Right lobe of liver (tissue), 6 donors: ENCODE data around the gene PTPRN2. TPM values are rescaled to one million over a fixed set of nuclear protein-coding genes. Genes with fewer than 3 reads are reported as not detected.

Experiments used
- ATAC-seq, 4 donors: fragments of 200-7000 bp; cut with Tn5 transposase; one replicate each; pipeline ENCODE4 v1.9.1; 2020; ENCODE audit warnings: mild to moderate bottlenecking in 4 of 4, moderate library complexity in 4 of 4
- DNase-seq, 3 donors: peaks; one replicate each; pipeline ENCODE4 v3.0.0-alpha.2; 2020
- H3K27ac ChIP-seq, 3 donors: fragments of 200-600 bp; one replicate each; pipeline ENCODE4 v1.8.0; 2022
- H3K27me3 ChIP-seq, 2 donors: fragments of 200-600 bp; one replicate each; pipeline ENCODE4 v1.8.0; 2022
- H3K36me3 ChIP-seq, 4 donors: fragments of 200-600 bp; sonication (generic) in 1 of 4; one replicate each; pipeline versions ENCODE4 v1.5.1 to v1.8.0; 2017 to 2022; ENCODE audit warnings: control low read depth in 1 of 4
- H3K4me1 ChIP-seq, 4 donors: fragments of 200-600 bp; sonication (generic) in 1 of 4; one replicate each; pipeline versions ENCODE4 v1.5.1 to v1.8.0; 2017 to 2022; ENCODE audit warnings: control low read depth in 1 of 4
- H3K4me3 ChIP-seq, 3 donors: fragments of 200-600 bp; one replicate each; pipeline ENCODE4 v1.8.0; 2022
- H3K9me3 ChIP-seq, 4 donors: fragments of 200-600 bp; sonication (generic) in 1 of 4; one replicate each; pipeline versions ENCODE4 v1.5.1 to v1.8.0; 2017 to 2022; ENCODE audit warnings: control low read depth in 1 of 4
- CTCF ChIP-seq, 4 donors: fragments of 200-600 bp in 3 of 4; fragments of 450-650 bp in 1 of 4; IDR thresholded peaks; one replicate each; pipeline versions ENCODE4 v1.5.1 to v1.8.0; 2016 to 2022; ENCODE audit warnings: antibody characterized with exemption in 4 of 4, mild to moderate bottlenecking in 2 of 4
- POLR2A ChIP-seq: fragments of 450-650 bp; IDR thresholded peaks from one replicate; pipeline ENCODE4 v1.6.1; 2017; ENCODE audit warnings: antibody characterized with exemption, mild to moderate bottlenecking
- WGBS: methylation state at CpG from one replicate; pipeline ENCODE4 v1.1.6; 2018; ENCODE audit warnings: low coverage, low lambda C conversion rate; ENCODE audit not compliant: insufficient coverage; ENCODE audit errors: missing lambda C conversion rate; 5-methylcytosine and 5-hydroxymethylcytosine counted together
- intact Hi-C, 2 donors: fragments of 100-400 bp; cut with DNase I; formaldehyde crosslinking; loops; one replicate each; pipeline versions ENCODE4 v1.11.2 to v1.14.1; 2022
- total RNA-seq, 6 experiments: library from RNA; depleted of rRNA in 2 of 6; stranded (reverse); fragments of >200 nt in 2 of 6; fragmentation: NEBNext Ultra II Directional in 3 of 6; extraction: Animal tissue kit (Norgen Biotek cat#: 25700) in 3 of 6; gene quantifications; one replicate each; pipeline versions ENCODE4 v1.1.0 to v1.2.4, GENCODE V29; 2016 to 2023
- donor health status: DM: no; HTN: yes; CAD: no.
- donor health status: DM: no; HTN: no; CAD: no.
- donor health status: DM: no; HTN: no; CAD: no.
- donor health status: DM: no; HTN: yes; CAD: no.
- donor health status: DM: no; HTN: yes; CAD: no.

PTPRN2 gene
- total RNA-seq, 6 experiments from 2014 or later, result 0.15 to 0.87 (median 0.67) TPM

- H3K27ac ChIP-seq, result no peak overlapping the region
- TF ChIP-seq POLR2A (no peak), CTCF (IDR thresholded peaks at IDR 0.05) (no peak)
- intact Hi-C loops, result no loop called here
- 85% methylated on average over 23 of the region's 48 CpGs for WGBS
- DNase-seq (no peak), ATAC-seq (no peak)
- no peaks in the 10 kb centered on the region for H3K36me3 ChIP-seq
- no peaks in the 10 kb centered on the region for H3K27me3 ChIP-seq
- no peaks in the 10 kb centered on the region for H3K9me3 ChIP-seq
- H3K4me3 ChIP-seq, result no peak overlapping the region
- H3K4me1 ChIP-seq, result no peaks in the 10 kb centered on the region
Measured at GRCh38 chr7:157757776-157758467, 829.7 kb downstream of the PTPRN2 start.

- H3K27ac ChIP-seq, result no peak overlapping the region
- intact Hi-C loops, result no loop called here
- DNase-seq, result no peak
- no peak for ATAC-seq
- no peak for TF ChIP-seq CTCF (IDR thresholded peaks at IDR 0.05)
- no peak for TF ChIP-seq POLR2A
- H3K4me1 ChIP-seq, result no peaks in the 10 kb centered on the region
- no peaks in the 10 kb centered on the region for H3K9me3 ChIP-seq
- 63% methylated on average over 4 of the region's 21 CpGs for WGBS
- no peak overlapping the region for H3K4me3 ChIP-seq
- H3K36me3 ChIP-seq, result no peaks in the 10 kb centered on the region
- H3K27me3 ChIP-seq, result no peaks in the 10 kb centered on the region
Measured at GRCh38 chr7:157757211-157757610, 830.4 kb downstream of the PTPRN2 start.

GRCh38 chr7:157755741-157756140, 831.9 kb downstream of the PTPRN2 start:
- intact Hi-C loops, result no loop called here

GRCh38 chr7:157754416-157754790, 833.2 kb downstream of the PTPRN2 start:
- Histone ChIP-seq H3K9me3 (no peaks in the 10 kb centered on the region), H3K27ac (no peak overlapping the region), H3K27me3 (no peaks in the 10 kb centered on the region), H3K4me1 (no peaks in the 10 kb centered on the region), H3K36me3 (no peaks in the 10 kb centered on the region), H3K4me3 (no peak overlapping the region)
- TF ChIP-seq CTCF (IDR thresholded peaks at IDR 0.05), result no peak
- no peak for TF ChIP-seq POLR2A
- ATAC-seq (no peak), DNase-seq (no peak)
- intact Hi-C loops, result no loop called here
- WGBS, result 66% methylated on average over 3 of the region's 9 CpGs

More at GRCh38 chr7:157755741-157756140, 831.9 kb downstream of the PTPRN2 start:
- H3K4me3 ChIP-seq, result no peak overlapping the region
- no peak for DNase-seq
- H3K27ac ChIP-seq, result no peak overlapping the region
- 68% methylated on average over 7 of the region's 7 CpGs for WGBS
- H3K27me3 ChIP-seq, result no peaks in the 10 kb centered on the region
- TF ChIP-seq CTCF (IDR thresholded peaks at IDR 0.05) (no peak), POLR2A (no peak)
- ATAC-seq, result no peak
- no peaks in the 10 kb centered on the region for H3K36me3 ChIP-seq
- no peaks in the 10 kb centered on the region for H3K9me3 ChIP-seq
- no peaks in the 10 kb centered on the region for H3K4me1 ChIP-seq
